IMR-90 (cell line): ENCODE measurements around the gene ITGA6. TPM values are rescaled to one million over a fixed set of nuclear protein-coding genes. Genes with fewer than 3 reads are reported as not detected.

Experiments
- ATAC-seq: fragments of 200-7000 bp; cut with Tn5 transposase; 2 replicates; pipeline ENCODE4 v1.9.1; 2020; ENCODE audit warnings: low read depth, mild to moderate bottlenecking, moderate library complexity
- BruUV-seq: library from RNA; stranded (reverse); fragments of 400-500 nt; replicated peaks from 2 replicates; lab custom pipeline; 2021; lab: Mats Ljungman, UMichigan
- CTCF ChIA-PET: fragments of 300-600 bp; formaldehyde crosslinking; extraction: SDS; loops from one replicate; lab custom pipeline; 2021; ENCODE audit warnings: antibody characterized with exemption; lab: Yijun Ruan, JAX
- POLR2A ChIA-PET: fragments of 300-600 bp; sonication (Branson Sonifier 250); formaldehyde crosslinking; loops from one replicate; lab custom pipeline; 2022; ENCODE audit warnings: antibody characterized with exemption; ENCODE audit not compliant: unreplicated experiment; lab: Charles Lee
- DNase-seq: peaks from one replicate; pipeline ENCODE4 v3.0.0; 2013
- H2AFZ ChIP-seq: replicated peaks from 2 replicates; pipeline ENCODE3; 2013; ENCODE audit warnings: low read length, mild to moderate bottlenecking; ENCODE audit not compliant: poor library complexity
- H2AK5ac ChIP-seq: 2 replicates; pipeline ENCODE4 v1.6.1; 2013; ENCODE audit warnings: low read depth, low read length, inconsistent platforms
- H2AK9ac ChIP-seq: replicated peaks from 2 replicates; pipeline ENCODE3; 2013; ENCODE audit warnings: mild to moderate bottlenecking, low read depth, low read length, moderate library complexity; ENCODE audit not compliant: poor library complexity
- H2BK120ac ChIP-seq: 2 replicates; pipeline ENCODE4 v1.6.1; 2013; ENCODE audit warnings: low read depth, low read length, inconsistent platforms
- H2BK15ac ChIP-seq: 3 replicates; pipeline ENCODE4 v1.6.1; 2013; ENCODE audit warnings: low read depth, low read length, inconsistent platforms
- H2BK20ac ChIP-seq: 2 replicates; pipeline ENCODE4 v1.6.1; 2013; ENCODE audit warnings: low read depth, mild to moderate bottlenecking, inconsistent platforms, low read length, moderate library complexity
- H2BK5ac ChIP-seq: 2 replicates; pipeline ENCODE4 v1.6.1; 2013; ENCODE audit warnings: mild to moderate bottlenecking, low read depth, low read length, inconsistent platforms; ENCODE audit not compliant: poor library complexity, severe bottlenecking
- H3K14ac ChIP-seq: replicated peaks from 2 replicates; pipeline ENCODE4 v1.6.1; 2013; ENCODE audit warnings: low read depth, low read length, inconsistent platforms
- H3K18ac ChIP-seq: 2 replicates; pipeline ENCODE4 v1.6.1; 2013; ENCODE audit warnings: low read depth, low read length, control low read depth
- H3K23ac ChIP-seq: 2 replicates; pipeline ENCODE4 v1.6.1; 2013; ENCODE audit warnings: low read depth, low read length, inconsistent platforms
- H3K27ac ChIP-seq: 2 replicates; pipeline ENCODE4 v1.5.1; 2013; ENCODE audit warnings: mild to moderate bottlenecking, control low read depth, low read length; ENCODE audit not compliant: insufficient read depth
- H3K27me3 ChIP-seq: 2 replicates; pipeline ENCODE4 v1.6.1; 2013; ENCODE audit warnings: low read length; ENCODE audit not compliant: control insufficient read depth, insufficient read depth
- H3K36me3 ChIP-seq: 2 replicates; pipeline ENCODE4 v1.6.1; 2013; ENCODE audit warnings: low read length, mixed read lengths; ENCODE audit not compliant: control insufficient read depth, insufficient read depth
- H3K4ac ChIP-seq: 2 replicates; pipeline ENCODE4 v1.6.1; 2013; ENCODE audit warnings: low read depth, low read length, inconsistent platforms
- H3K4me1 ChIP-seq: 2 replicates; pipeline ENCODE4 v1.6.1; 2013; ENCODE audit warnings: low read length, mixed read lengths; ENCODE audit not compliant: control insufficient read depth, insufficient read depth
- H3K4me2 ChIP-seq: 2 replicates; pipeline ENCODE4 v1.6.1; 2013; ENCODE audit warnings: low read depth, mild to moderate bottlenecking, control low read depth, low read length, moderate library complexity
- H3K4me3 ChIP-seq: 2 replicates; pipeline ENCODE4 v1.5.1; 2013; ENCODE audit warnings: low read depth, mild to moderate bottlenecking, control low read depth, low read length, moderate library complexity; ENCODE audit not compliant: insufficient read depth
- H3K56ac ChIP-seq: 2 replicates; pipeline ENCODE4 v1.6.1; 2013; ENCODE audit warnings: low read length, inconsistent platforms; ENCODE audit not compliant: insufficient read depth; ENCODE audit errors: extremely low read depth
- H3K79me1 ChIP-seq, 2 experiments: 2 replicates each; pipeline ENCODE4 v1.6.1; 2013; ENCODE audit warnings: low read length in 2 of 2, inconsistent platforms in 1 of 2, low read depth in 1 of 2
- H3K9ac ChIP-seq: 2 replicates; pipeline ENCODE4 v1.6.1; 2013; ENCODE audit warnings: low read depth, low read length, control low read depth
- H3K9me1 ChIP-seq: 2 replicates; pipeline ENCODE4 v1.6.1; 2013; ENCODE audit warnings: low read length, inconsistent platforms; ENCODE audit not compliant: insufficient read depth
- H3K9me3 ChIP-seq: 2 replicates; pipeline ENCODE4 v1.6.1; 2013; ENCODE audit warnings: low read length; ENCODE audit not compliant: control insufficient read depth, insufficient read depth
- H4K20me1 ChIP-seq: 2 replicates; pipeline ENCODE4 v1.6.1; 2013; ENCODE audit warnings: low read length, inconsistent platforms; ENCODE audit not compliant: insufficient read depth
- H4K5ac ChIP-seq: 2 replicates; pipeline ENCODE4 v1.6.1; 2013; ENCODE audit warnings: mild to moderate bottlenecking, low read depth, low read length, control low read depth
- H4K8ac ChIP-seq, 2 experiments: 2 replicates each; pipeline ENCODE4 v1.6.1; 2013; ENCODE audit warnings: low read depth in 2 of 2, low read length in 2 of 2, control low read depth in 1 of 2, inconsistent platforms in 1 of 2
- H4K91ac ChIP-seq: 2 replicates; pipeline ENCODE4 v1.6.1; 2013; ENCODE audit warnings: low read depth, low read length, inconsistent platforms; ENCODE audit not compliant: insufficient read depth
- BHLHE40 ChIP-seq: fragments of 150-350 bp; IDR thresholded peaks from 2 replicates; pipeline ENCODE4 v1.6.1; 2016; ENCODE audit warnings: mild to moderate bottlenecking, low read depth, low read length
- CEBPB ChIP-seq: IDR thresholded peaks from 2 replicates; pipeline ENCODE4 v1.6.1; 2012; ENCODE audit warnings: low read depth, low read length, improper control_type of control experiment
- CHD1 ChIP-seq: IDR thresholded peaks from 2 replicates; pipeline ENCODE4 v1.6.1; 2012; ENCODE audit warnings: low read depth, low read length, improper control_type of control experiment
- CTCF ChIP-seq: conservative IDR thresholded peaks from 2 replicates; pipeline ENCODE4 v1.5.1; 2012; ENCODE audit warnings: mild to moderate bottlenecking, low read depth, low read length, improper control_type of control experiment
- ELK1 ChIP-seq: fragments of 150-350 bp; IDR thresholded peaks from 2 replicates; pipeline ENCODE4 v1.6.1; 2016; ENCODE audit warnings: low read depth, mild to moderate bottlenecking, low read length, moderate library complexity, borderline replicate concordance
- FOS ChIP-seq: fragments of 150-350 bp; IDR thresholded peaks from 2 replicates; pipeline ENCODE4 v1.6.1; 2016; ENCODE audit warnings: low read depth, low read length
- MAFK ChIP-seq: IDR thresholded peaks from 2 replicates; pipeline ENCODE4 v1.6.1; 2012; ENCODE audit warnings: low read depth, low read length, improper control_type of control experiment
- MAZ ChIP-seq: IDR thresholded peaks from 2 replicates; pipeline ENCODE4 v1.6.1; 2012; ENCODE audit warnings: low read depth, mild to moderate bottlenecking, low read length, improper control_type of control experiment, moderate library complexity, borderline replicate concordance
- MXI1 ChIP-seq: IDR thresholded peaks from 2 replicates; pipeline ENCODE4 v1.6.1; 2012; ENCODE audit warnings: low read depth, mild to moderate bottlenecking, low read length, moderate library complexity, borderline replicate concordance
- NFE2L2 ChIP-seq: fragments of 150-350 bp; IDR thresholded peaks from 2 replicates; pipeline ENCODE4 v1.6.1; 2016; ENCODE audit warnings: low read depth, mild to moderate bottlenecking, low read length
- POLR2A ChIP-seq: IDR thresholded peaks from 2 replicates; pipeline ENCODE4 v1.6.1; 2012; ENCODE audit warnings: mild to moderate bottlenecking, low read depth, low read length
- RAD21 ChIP-seq: IDR thresholded peaks from 2 replicates; pipeline ENCODE4 v1.6.1; 2012; ENCODE audit warnings: low read length, improper control_type of control experiment
- RCOR1 ChIP-seq: IDR thresholded peaks from 2 replicates; pipeline ENCODE4 v1.6.1; 2012; ENCODE audit warnings: mild to moderate bottlenecking, low read length, improper control_type of control experiment; ENCODE audit not compliant: insufficient replicate concordance
- RFX5 ChIP-seq: IDR thresholded peaks from 2 replicates; pipeline ENCODE4 v1.8.0; 2012; ENCODE audit warnings: low read depth, mild to moderate bottlenecking, low read length, moderate library complexity
- SMC3 ChIP-seq: fragments of 150-350 bp; IDR thresholded peaks from 2 replicates; pipeline ENCODE4 v1.6.1; 2016; ENCODE audit warnings: low read depth, mild to moderate bottlenecking, antibody characterized with exemption, low read length, moderate library complexity
- USF2 ChIP-seq: fragments of 150-350 bp; IDR thresholded peaks from 2 replicates; pipeline ENCODE4 v1.6.1; 2017; ENCODE audit warnings: mild to moderate bottlenecking, antibody characterized with exemption, low read length, low read depth
- WGBS, 2 experiments: methylation state at CpG; one replicate each; pipeline versions ENCODE4 v1.1.5 to v1.1.7; 2013; ENCODE audit warnings: missing lambda C conversion rate in 2 of 2; ENCODE audit not compliant: insufficient read length in 1 of 2; ENCODE audit errors: extremely low coverage in 2 of 2; 5-methylcytosine and 5-hydroxymethylcytosine counted together
- dilution Hi-C: fragments of 300-500 bp; cut with HindIII; formaldehyde crosslinking; loops from one replicate; pipeline ENCODE4 v1.14.3; 2018; ENCODE audit warnings: low sequenced_read_pairs; ENCODE audit not compliant: unreplicated experiment
- in situ Hi-C: fragments of 300-500 bp; cut with MboI; formaldehyde crosslinking; loops from 3 replicates; pipeline ENCODE4 v1.14.3; 2019; ENCODE audit warnings: low sequenced_read_pairs, inconsistent platforms, mixed read lengths
- intact Hi-C: fragments of 100-400 bp; cut with micrococcal nuclease; formaldehyde crosslinking; loops from 2 replicates; pipeline ENCODE4 v1.10.0; 2022
- polyA plus RNA-seq, 3 experiments: library from polyadenylated mRNA; depleted of rRNA; stranded (reverse); fragments of >200 nt; gene quantifications; 2 replicates each; pipeline ENCODE4 v1.2.3, GENCODE V29; 2012; ENCODE audit warnings: low replicate concordance in 1 of 3
- total RNA-seq: library from RNA; depleted of rRNA; stranded (reverse); fragments of >200 nt; gene quantifications from 2 replicates; pipeline ENCODE4 v1.2.3, GENCODE V29; 2012

ITGA6 gene
- total and polyA plus RNA-seq, 2 of the 4 experiments (the other 2 are of a cell fraction), result 12.5 to 43.9 TPM

GRCh38 chr2:172433144-172433543 is 5.8 kb downstream of the ITGA6 start:
- no peak overlapping the region for H4K5ac ChIP-seq
- no peak for ATAC-seq
- POLR2A ChIA-PET, result no interaction called here

More at GRCh38 chr2:172433144-172433543, 5.8 kb downstream of the ITGA6 start:
- H4K91ac ChIP-seq, result no peak overlapping the region
- no peak overlapping the region for H2BK120ac ChIP-seq
- H4K8ac ChIP-seq, result no peak overlapping the region
- H2AK5ac ChIP-seq, result no peak overlapping the region
- no peaks in the 10 kb centered on the region for H3K9me3 ChIP-seq
- TF ChIP-seq MAFK, result no peak
- no peak for TF ChIP-seq CHD1
- TF ChIP-seq POLR2A, result no peak
- TF ChIP-seq MAZ, result no peak
- TF ChIP-seq ELK1, result no peak
- TF ChIP-seq USF2, result no peak
- no peak for TF ChIP-seq SMC3
- no peak for TF ChIP-seq RCOR1
- no peak for TF ChIP-seq FOS
- TF ChIP-seq NFE2L2, result no peak
- TF ChIP-seq CTCF, result no peak
- TF ChIP-seq CEBPB, result no peak
- TF ChIP-seq MXI1, result no peak
- no peak for TF ChIP-seq RAD21
- no peak for TF ChIP-seq RFX5
- no peak for TF ChIP-seq BHLHE40
- H2BK5ac ChIP-seq, result no peak overlapping the region
- peak overlapping the region; percentile 52; the same call in 1 of the 2 replicates for H3K14ac ChIP-seq
- in situ Hi-C loops, result no loop called here
- DNase-seq, result no peak
- H3K27me3 ChIP-seq, result no peaks in the 10 kb centered on the region
- H3K18ac ChIP-seq, result no peak overlapping the region
- CTCF ChIA-PET, result no interaction called here
- WGBS, 2 experiments, result no CpG with 5 or more reads among the region's 3 CpGs
- dilution Hi-C loops, result no loop called here
- no peak overlapping the region for H3K4me3 ChIP-seq
- no peak overlapping the region for H3K27ac ChIP-seq
- H2AFZ ChIP-seq, result no peak overlapping the region
- no peaks in the 10 kb centered on the region for H4K20me1 ChIP-seq
- no peak overlapping the region for H2BK20ac ChIP-seq
- intact Hi-C loops, result no loop called here
- H3K4me2 ChIP-seq, result no peak overlapping the region
- no peaks in the 10 kb centered on the region for H3K36me3 ChIP-seq
- H3K4ac ChIP-seq, result no peak overlapping the region
- no peak overlapping the region for H3K56ac ChIP-seq
- H3K79me1 ChIP-seq, result peaks cover 39 to 71% of the 10 kb centered on the region in 2 experiments
- H2AK9ac ChIP-seq, result no peak overlapping the region
- BruUV-seq, result no TSS peak
- H3K9ac ChIP-seq, result no peak overlapping the region
- peaks cover 7% of the 10 kb centered on the region for H3K4me1 ChIP-seq
- no peak overlapping the region for H2BK15ac ChIP-seq
- peaks cover 4% of the 10 kb centered on the region; the same call in 1 of the 2 replicates for H3K9me1 ChIP-seq
- no peak overlapping the region for H3K23ac ChIP-seq
